Measurements from ENCODE around the gene NEK6. TPM values are rescaled to one million over a fixed set of nuclear protein-coding genes. Genes with fewer than 3 reads are reported as not detected.

Gene NEK6
- total and polyA plus RNA-seq, 2 of the 8 experiments (the other 6 are each of a cell fraction or from before 2014, with no cell fraction given) = 17.7 to 19.7 TPM

- no peak overlapping the region for H2BK20ac ChIP-seq (ENCODE audit: low read length)
- no peak overlapping the region; the same call in 1 of the 2 replicates for H2AK5ac ChIP-seq (ENCODE audit: low read depth, low read length)
- no peak overlapping the region for H2AFZ ChIP-seq (ENCODE audit: low read length)
- H3K79me1 ChIP-seq (ENCODE audit: low read depth, low read length) = peaks cover 13% of the 10 kb centered on the region; the same call in 1 of the 2 replicates
- H4K20me1 ChIP-seq (replicated peaks in 1 of 2; ENCODE audit: control insufficient read depth in 1 of 2, insufficient read depth in 2 of 2, low read length in 2 of 2) = peaks cover 0 to 3% of the 10 kb centered on the region in 2 experiments
- no peaks in the 10 kb centered on the region for H3K23me2 ChIP-seq (ENCODE audit: low read depth, low read length)
- no peak overlapping the region for H2BK15ac ChIP-seq (ENCODE audit: low read length)
- H3K27me3 ChIP-seq (replicated peaks in 1 of 4; ENCODE audit: control insufficient read depth in 3 of 4, extremely low read depth in 1 of 4, insufficient read depth in 3 of 4, low read length in 3 of 4) = no peaks in the 10 kb centered on the region
- H3K4me1 ChIP-seq (replicated peaks in 1 of 4; ENCODE audit: control insufficient read depth in 3 of 4, insufficient read depth in 4 of 4, low read length in 3 of 4) = peaks cover 0 to 3% (median 0%) of the 10 kb centered on the region in 4 experiments; a peak in 2 of 7 replicates
- H3K27ac ChIP-seq (ENCODE audit: low read depth, low read length) = no peak overlapping the region
- H3K79me2 ChIP-seq (ENCODE audit: control insufficient read depth in 1 of 2, insufficient read depth in 2 of 2, low read length in 2 of 2) = peaks cover 0 to 2% of the 10 kb centered on the region in 2 experiments; a peak in 1 of 4 replicates
- H3K9ac ChIP-seq (replicated peaks in 1 of 4; ENCODE audit: extremely low read depth in 1 of 4, low read depth in 3 of 4, low read length in 3 of 4) = no peak overlapping the region
- H3K9me3 ChIP-seq (ENCODE audit: insufficient read depth in 2 of 2, low read depth in 1 of 2, low read length in 1 of 2) = no peaks in the 10 kb centered on the region
- 96% methylated on average over 16 of the region's 16 CpGs; no CpG with 5 or more reads in 1 of the 2 experiments for WGBS, 2 experiments (ENCODE audit: extremely low coverage in 1 of 2, insufficient coverage in 1 of 2, insufficient read length in 1 of 2, insufficient replicate concordance in 2 of 2, low coverage in 1 of 2, low lambda C conversion rate in 2 of 2, missing lambda C conversion rate in 1 of 2)
- H3K4ac ChIP-seq (replicated peaks; ENCODE audit: insufficient read length, low read depth, low read length) = no peak overlapping the region
- no peak overlapping the region for H3K56ac ChIP-seq (replicated peaks; ENCODE audit: insufficient read length, low read depth, low read length)
- H4K91ac ChIP-seq (replicated peaks; ENCODE audit: insufficient read length, low read length) = peak overlapping the region; percentile 30
- H4K5ac ChIP-seq (ENCODE audit: insufficient read length, low read depth, low read length) = no peak overlapping the region
- no peak overlapping the region for H3K4me2 ChIP-seq (ENCODE audit: insufficient read depth in 1 of 2, low read depth in 2 of 2, low read length in 2 of 2)
- DNase-seq (ENCODE audit: low read depth in 1 of 2, low spot score in 2 of 2) (no peak), FAIRE-seq (no peak)
- H3K23ac ChIP-seq (ENCODE audit: insufficient read length) = no peak overlapping the region
- H2BK120ac ChIP-seq (replicated peaks; ENCODE audit: low read depth, low read length) = no peak overlapping the region
- H3K4me3 ChIP-seq (ENCODE audit: extremely low read depth in 1 of 4, insufficient read depth in 2 of 4, low read depth in 3 of 4, low read length in 4 of 4) = no peak overlapping the region
- no peak overlapping the region for H3K18ac ChIP-seq (ENCODE audit: extremely low read depth, low read length)
- POLR2A ChIA-PET (ENCODE audit: partially characterized antibody) = no interaction called here
- no peak overlapping the region; the same call in none of the 2 replicates for H4K8ac ChIP-seq (ENCODE audit: extremely low read depth, insufficient read depth, low read length)
- CTCF ChIA-PET (ENCODE audit: partially characterized antibody) = interaction anchor here (0.7 to 2.5 kb wide), 6 partner anchors 11 to 107 kb away, joined by 3 to 9 read pairs (median 3); no protein-coding TSS in a partner anchor
- H2BK12ac ChIP-seq (ENCODE audit: low read depth, low read length) = no peak overlapping the region
- no peaks in the 10 kb centered on the region for H3K36me3 ChIP-seq (ENCODE audit: control insufficient read depth in 2 of 4, insufficient read depth in 4 of 4, low read length in 3 of 4)
- H2BK5ac ChIP-seq (ENCODE audit: low read depth, low read length) = no peak overlapping the region
- H3K14ac ChIP-seq (ENCODE audit: insufficient read length) = no peak overlapping the region
- TF ChIP-seq TCF12 (IDR thresholded peaks at IDR 0.05; ENCODE audit: low read depth, low read length) = no peak
- no peak for TF ChIP-seq RFX5 (IDR thresholded peaks at IDR 0.05; ENCODE audit: borderline replicate concordance, low read depth, low read length)
- no peak for TF ChIP-seq CTBP2 (IDR thresholded peaks at IDR 0.05; ENCODE audit: borderline replicate concordance, insufficient read depth, insufficient read length, low read length)
- no peak for TF ChIP-seq TEAD4 (IDR thresholded peaks at IDR 0.05; ENCODE audit: low read depth, low read length)
- no peak for TF ChIP-seq KDM5A (IDR thresholded peaks at IDR 0.05; ENCODE audit: low read length)
- TF ChIP-seq JUND (IDR thresholded peaks at IDR 0.05; ENCODE audit: low read length) = no peak
- TF ChIP-seq CTCF (IDR thresholded peaks at IDR 0.05; ENCODE audit: control extremely low read depth in 1 of 3, insufficient read depth in 1 of 3, low read depth in 1 of 3, low read length in 3 of 3) = no peak
- TF ChIP-seq SP2 (IDR thresholded peaks at IDR 0.05; ENCODE audit: low read length) = no peak
- no peak for TF ChIP-seq USF2 (IDR thresholded peaks at IDR 0.05; ENCODE audit: low read length)
- TF ChIP-seq CHD2 (IDR thresholded peaks at IDR 0.05; ENCODE audit: low read length) = no peak
These were observed 22.5 kb downstream of the NEK6 start for GRCh38 chr9:124280176-124280691.

Measured in H1 (cell line).